Measurements from ENCODE around the gene ECSIT. TPM values are rescaled to one million over a fixed set of nuclear protein-coding genes. Genes with fewer than 3 reads are reported as not detected.
"Not testable (repeated sequence)": the region's sequence is repeated elsewhere in the genome, so short reads cannot be mapped to it uniquely, and the experiment has no call there.

ECSIT gene
- polyA plus RNA-seq, 2 of the 4 experiments (the other 2 are of a cell fraction) = 23.0 to 29.7 TPM

GRCh38 chr19:11573354-11573753, 44.4 kb upstream of the ECSIT start:
- CTCF ChIA-PET = interaction anchor here (1.0 kb wide), 1 partner anchor 13 kb away, joined by 4 read pairs; no protein-coding TSS in a partner anchor
- WGBS (ENCODE audit: missing lambda C conversion rate) = 54% methylated on average over 6 of the region's 6 CpGs
- FAIRE-seq; H3K4me2 ChIP-seq; H3K4me3 ChIP-seq; DNase-seq (ENCODE audit: low read depth in 1 of 2, low spot score in 1 of 2); H3K9me3 ChIP-seq; H3K27ac ChIP-seq; H3K4me1 ChIP-seq; POLR2A ChIA-PET; ATAC-seq: not testable (repeated sequence)

GRCh38 chr19:11570039-11570462, 41.1 kb upstream of the ECSIT start:
- Histone ChIP-seq H3K9me3 (no peaks in the 10 kb centered on the region), H3K4me2 (no peak overlapping the region), H3K4me3 (no peak overlapping the region), H3K4me1 (no peaks in the 10 kb centered on the region), H3K27ac (no peak overlapping the region)
- WGBS (ENCODE audit: missing lambda C conversion rate) = 89% methylated on average over 3 of the region's 5 CpGs
- DNase-seq (ENCODE audit: low read depth in 1 of 2, low spot score in 1 of 2) (no peak), FAIRE-seq (no peak), ATAC-seq (no peak)
- CTCF ChIA-PET = no interaction called here
- POLR2A ChIA-PET = no interaction called here
- TF ChIP-seq RAD21 (conservative IDR thresholded peaks at IDR 0.05 in 1 of 2, IDR thresholded peaks at IDR 0.05 in 1 of 2) (no peak), JUNB (IDR thresholded peaks at IDR 0.05) (no peak), TP53 (CRISPR knock-in tag; IDR thresholded peaks at IDR 0.05) (no peak), CBX8 (IDR thresholded peaks at IDR 0.05) (no peak), MAZ (IDR thresholded peaks at IDR 0.05; ENCODE audit: borderline replicate concordance, low read depth, low read length) (no peak), GATA3 (IDR thresholded peaks at IDR 0.05; ENCODE audit: borderline replicate concordance) (no peak)

GRCh38 chr19:11566164-11566563, 37.2 kb upstream of the ECSIT start:
- Histone ChIP-seq H3K9me3 (no peaks in the 10 kb centered on the region), H3K27ac (no peak overlapping the region), H3K4me2 (no peak overlapping the region), H3K4me3 (no peak overlapping the region), H3K4me1 (no peaks in the 10 kb centered on the region)
- CTCF ChIA-PET = interaction anchor here (0.7 kb wide), 1 partner anchor 12 kb away, joined by 5 read pairs; no protein-coding TSS in a partner anchor
- DNase-seq (ENCODE audit: low read depth in 1 of 2, low spot score in 1 of 2) (no peak), FAIRE-seq (no peak), ATAC-seq (no peak)
- TF ChIP-seq RARB (CRISPR knock-in tag; IDR thresholded peaks at IDR 0.05) (no peak), EHF (CRISPR knock-in tag; IDR thresholded peaks at IDR 0.05) (no peak), RNF2 (IDR thresholded peaks at IDR 0.05; ENCODE audit: borderline replicate concordance, low read depth) (no peak), MAZ (IDR thresholded peaks at IDR 0.05; ENCODE audit: borderline replicate concordance, low read depth, low read length) (no peak), RCOR1 (IDR thresholded peaks at IDR 0.05; ENCODE audit: low read depth, low read length) (no peak), ZSCAN20 (CRISPR knock-in tag; IDR thresholded peaks at IDR 0.05) (no peak), NR3C1 (IDR thresholded peaks at IDR 0.05) (no peak), TFCP2L1 (CRISPR knock-in tag; IDR thresholded peaks at IDR 0.05) (no peak), CHD2 (IDR thresholded peaks at IDR 0.05; ENCODE audit: low read length, partially characterized antibody) (no peak), POLR2AphosphoS2 (conservative IDR thresholded peaks at IDR 0.05; ENCODE audit: low read length) (no peak), ZNF302 (CRISPR knock-in tag; IDR thresholded peaks at IDR 0.05) (no peak), MAX (IDR thresholded peaks at IDR 0.05) (no peak), TP53 (CRISPR knock-in tag; IDR thresholded peaks at IDR 0.05) (no peak), CTCF (IDR thresholded peaks at IDR 0.05) (no peak), CEBPB (IDR thresholded peaks at IDR 0.05) (no peak), HEYL (CRISPR knock-in tag; IDR thresholded peaks at IDR 0.05) (no peak), RAD21 (conservative IDR thresholded peaks at IDR 0.05 in 1 of 2, IDR thresholded peaks at IDR 0.05 in 1 of 2) (no peak), EHMT2 (IDR thresholded peaks at IDR 0.05; ENCODE audit: low read depth) (no peak), FOSL2 (IDR thresholded peaks at IDR 0.05) (no peak), FOSL2 (CRISPR knock-in tag; IDR thresholded peaks at IDR 0.05) (no peak), USF2 (IDR thresholded peaks at IDR 0.05) (no peak)
- POLR2A ChIA-PET = no interaction called here
- 92% methylated on average over 2 of the region's 2 CpGs for WGBS (ENCODE audit: missing lambda C conversion rate)

- FAIRE-seq; ATAC-seq; H3K4me2 ChIP-seq; POLR2A ChIA-PET; H3K4me3 ChIP-seq; H3K27ac ChIP-seq; H3K9me3 ChIP-seq; DNase-seq (ENCODE audit: low read depth in 1 of 2, low spot score in 1 of 2); H3K4me1 ChIP-seq: not testable (repeated sequence)
- CTCF ChIA-PET = interaction anchor here (0.6 to 0.7 kb wide), 2 partner anchors 11 to 184 kb away, joined by 3 to 5 read pairs; no protein-coding TSS in a partner anchor
- whole genome bisulfite sequencing (ENCODE audit: missing lambda C conversion rate) = 88% methylated on average over 5 of the region's 5 CpGs
Measured at GRCh38 chr19:11565649-11565980, 36.7 kb upstream of the ECSIT start.

- H3K9me3 ChIP-seq; H3K4me2 ChIP-seq; H3K4me1 ChIP-seq; ATAC-seq; CTCF ChIA-PET; POLR2A ChIA-PET; DNase-seq (ENCODE audit: low read depth in 1 of 2, low spot score in 1 of 2); H3K4me3 ChIP-seq; H3K27ac ChIP-seq; FAIRE-seq: not testable (repeated sequence)
- WGBS (ENCODE audit: missing lambda C conversion rate) = 94% methylated on average over 6 of the region's 6 CpGs
Measured at GRCh38 chr19:11564082-11564807, 35.3 kb upstream of the ECSIT start.
